Prostate gland (tissue), 2 donors: ENCODE results near the gene ABCA13. TPM values are rescaled to one million over a fixed set of nuclear protein-coding genes. Genes with fewer than 3 reads are reported as not detected.
"Not testable (repeated sequence)": the region's sequence is repeated elsewhere in the genome, so short reads cannot be mapped to it uniquely, and the experiment has no call there.

ENCODE experiments used
- DNase-seq: peaks from one replicate; pipeline ENCODE4 v3.0.0-alpha.2; 2019; ENCODE audit warnings: low spot score
- H3K27ac ChIP-seq, 2 donors: fragments of 200-600 bp; sonication (generic); 2 replicates each; pipeline ENCODE4 v1.5.1; 2017 to 2019
- H3K27me3 ChIP-seq: fragments of 200-600 bp; sonication (generic); replicated peaks from 2 replicates; pipeline ENCODE4 v1.5.1; 2019; ENCODE audit not compliant: insufficient read depth
- H3K36me3 ChIP-seq, 2 donors: fragments of 200-600 bp; sonication (generic); 1 replicate in 1 of 2; 2 replicates in 1 of 2; pipeline versions ENCODE4 v1.5.1 to v1.8.1; 2017 to 2019
- H3K4me1 ChIP-seq: fragments of 200-600 bp; sonication (generic); replicated peaks from 2 replicates; pipeline ENCODE4 v1.5.1; 2019
- H3K4me3 ChIP-seq, 2 donors: fragments of 200-600 bp; sonication (generic); 2 replicates each; pipeline ENCODE4 v1.5.1; 2017 to 2019
- H3K9me3 ChIP-seq: fragments of 200-600 bp; sonication (generic); 2 replicates; pipeline ENCODE4 v1.5.1; 2017
- POLR2A ChIP-seq: fragments of 450-650 bp; IDR thresholded peaks from one replicate; pipeline ENCODE4 v1.6.1; 2016; ENCODE audit warnings: antibody characterized with exemption, mild to moderate bottlenecking
- POLR2AphosphoS5 ChIP-seq: sonication (generic); formaldehyde crosslinking; IDR thresholded peaks from one replicate; pipeline ENCODE4 v1.6.1; 2017; ENCODE audit warnings: antibody characterized with exemption
- WGBS: methylation state at CpG from one replicate; pipeline ENCODE4 v1.1.5; 2018; 5-methylcytosine and 5-hydroxymethylcytosine counted together
- intact Hi-C: fragments of 100-400 bp; cut with DNase I; formaldehyde crosslinking; loops from one replicate; pipeline ENCODE4 v1.14.2; 2022
- total RNA-seq, 2 donors: library from RNA; depleted of rRNA; stranded (reverse); fragments of >200 nt; gene quantifications; one replicate each; pipeline ENCODE4 v1.1.0, GENCODE V29; 2016
- TF ChIP-seq, protein P1 (sequence below), 4 experiments: fragments of 200-600 bp in 2 of 4; fragments of 450-650 bp in 2 of 4; sonication (generic) in 2 of 4; IDR thresholded peaks; 1 replicate in 3 of 4; 2 replicates in 1 of 4; pipeline ENCODE4 v1.5.1; 2016 to 2019; ENCODE audit warnings: antibody characterized with exemption in 4 of 4, mild to moderate bottlenecking in 2 of 4, moderate library complexity in 2 of 4

Gene ABCA13
- total RNA-seq, 2 donors from 2014 or later = 0.14 to 3.5 TPM

DNA sequence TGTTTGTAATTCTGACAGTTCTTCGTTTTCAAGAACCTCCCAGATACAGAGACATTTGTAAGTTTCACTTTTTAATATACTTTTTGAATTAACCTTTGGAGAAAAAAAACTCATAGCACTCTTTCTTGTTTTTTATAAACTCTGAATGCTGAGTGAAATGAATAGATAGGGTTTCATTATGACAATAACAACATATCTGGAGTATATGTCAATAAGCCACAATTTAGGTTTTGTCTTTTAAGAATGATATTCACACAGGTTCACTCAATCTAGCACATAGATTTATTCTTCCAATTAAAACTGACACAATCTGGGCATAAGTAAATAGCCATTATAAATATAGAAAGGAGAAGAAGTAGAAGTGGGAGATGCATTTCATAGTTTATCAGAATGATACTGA is 21.7 kb downstream of the ABCA13 start:
- Histone ChIP-seq H3K9me3 (no peaks in the 10 kb centered on the region), H3K27ac (no peak overlapping the region), H3K36me3 (no peaks in the 10 kb centered on the region), H3K4me3 (no peak overlapping the region), H3K4me1 (no peaks in the 10 kb centered on the region), H3K27me3 (no peaks in the 10 kb centered on the region)
- TF ChIP-seq POLR2A (no peak), POLR2AphosphoS5 (no peak)
- TF ChIP-seq, protein P1, sequence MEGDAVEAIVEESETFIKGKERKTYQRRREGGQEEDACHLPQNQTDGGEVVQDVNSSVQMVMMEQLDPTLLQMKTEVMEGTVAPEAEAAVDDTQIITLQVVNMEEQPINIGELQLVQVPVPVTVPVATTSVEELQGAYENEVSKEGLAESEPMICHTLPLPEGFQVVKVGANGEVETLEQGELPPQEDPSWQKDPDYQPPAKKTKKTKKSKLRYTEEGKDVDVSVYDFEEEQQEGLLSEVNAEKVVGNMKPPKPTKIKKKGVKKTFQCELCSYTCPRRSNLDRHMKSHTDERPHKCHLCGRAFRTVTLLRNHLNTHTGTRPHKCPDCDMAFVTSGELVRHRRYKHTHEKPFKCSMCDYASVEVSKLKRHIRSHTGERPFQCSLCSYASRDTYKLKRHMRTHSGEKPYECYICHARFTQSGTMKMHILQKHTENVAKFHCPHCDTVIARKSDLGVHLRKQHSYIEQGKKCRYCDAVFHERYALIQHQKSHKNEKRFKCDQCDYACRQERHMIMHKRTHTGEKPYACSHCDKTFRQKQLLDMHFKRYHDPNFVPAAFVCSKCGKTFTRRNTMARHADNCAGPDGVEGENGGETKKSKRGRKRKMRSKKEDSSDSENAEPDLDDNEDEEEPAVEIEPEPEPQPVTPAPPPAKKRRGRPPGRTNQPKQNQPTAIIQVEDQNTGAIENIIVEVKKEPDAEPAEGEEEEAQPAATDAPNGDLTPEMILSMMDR (IDR thresholded peaks at IDR 0.05) = no peak
- DNase-seq = no peak
- 84% methylated on average over 1 of the region's 1 CpG for WGBS
- intact Hi-C loops = no loop called here

DNA sequence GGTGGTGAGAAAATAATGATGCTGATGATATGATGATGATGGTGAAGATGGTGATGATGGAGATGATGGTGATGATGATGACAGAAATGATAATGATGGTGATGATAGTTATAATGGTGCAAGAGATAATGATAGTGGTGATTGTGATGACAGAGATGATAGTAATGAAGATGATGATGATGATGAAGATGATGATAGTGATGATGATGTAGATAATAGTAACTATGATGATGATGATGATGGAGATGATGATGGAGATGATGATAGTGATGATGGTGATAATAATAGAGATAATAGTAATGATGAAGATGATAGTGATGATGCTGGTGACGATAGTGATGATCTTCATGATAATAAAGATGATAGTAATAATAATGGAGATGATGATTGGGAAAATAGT is 22.2 kb downstream of the ABCA13 start:
- Histone ChIP-seq H3K27ac (no peak overlapping the region), H3K4me1 (no peaks in the 10 kb centered on the region), H3K27me3 (no peaks in the 10 kb centered on the region), H3K36me3 (no peaks in the 10 kb centered on the region), H3K9me3 (no peaks in the 10 kb centered on the region), H3K4me3 (no peak overlapping the region)
- WGBS = 0% methylated on average over 1 of the region's 1 CpG
- intact Hi-C loops = no loop called here
- TF ChIP-seq, protein P1 (IDR thresholded peaks at IDR 0.05) = no peak
- no peak for TF ChIP-seq POLR2AphosphoS5
- TF ChIP-seq POLR2A = no peak
- no peak for DNase-seq

DNA sequence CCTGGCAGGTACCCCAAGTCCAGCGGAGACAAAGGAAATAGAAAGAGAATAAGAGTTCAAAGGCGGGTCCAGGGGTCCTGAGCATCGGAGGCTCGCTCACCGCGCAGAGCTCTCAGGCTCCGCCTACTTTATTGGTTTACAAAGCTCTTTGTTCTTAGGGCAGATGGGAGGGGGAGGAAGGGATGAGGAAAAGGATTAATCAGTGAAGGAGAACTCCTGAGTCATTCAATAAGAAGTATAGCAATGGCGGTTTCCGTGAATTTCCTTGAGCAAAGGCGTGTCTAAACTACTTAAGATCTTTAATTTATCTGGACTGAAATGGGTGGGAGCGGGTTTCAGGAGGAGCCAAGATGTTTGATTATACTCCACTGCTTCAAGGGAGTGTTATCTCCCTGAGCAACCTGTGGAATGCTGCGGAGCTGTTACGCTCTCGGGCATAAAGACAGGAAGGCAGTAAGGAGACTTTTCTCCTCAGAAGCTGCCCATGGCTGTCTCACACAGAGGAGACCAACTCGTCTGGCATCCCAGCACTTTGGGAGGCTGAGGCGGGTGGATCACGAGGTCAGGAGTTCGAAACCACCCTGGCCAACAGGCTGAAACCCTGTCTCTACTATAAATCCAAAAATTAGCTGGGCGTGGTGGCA is 29.8 kb downstream of the ABCA13 start:
- H3K4me3 ChIP-seq, H3K36me3 ChIP-seq, intact Hi-C loops, H3K9me3 ChIP-seq, H3K27me3 ChIP-seq, H3K27ac ChIP-seq, DNase-seq, H3K4me1 ChIP-seq: not testable (repeated sequence)
- WGBS = 50% methylated on average over 19 of the region's 19 CpGs

DNA sequence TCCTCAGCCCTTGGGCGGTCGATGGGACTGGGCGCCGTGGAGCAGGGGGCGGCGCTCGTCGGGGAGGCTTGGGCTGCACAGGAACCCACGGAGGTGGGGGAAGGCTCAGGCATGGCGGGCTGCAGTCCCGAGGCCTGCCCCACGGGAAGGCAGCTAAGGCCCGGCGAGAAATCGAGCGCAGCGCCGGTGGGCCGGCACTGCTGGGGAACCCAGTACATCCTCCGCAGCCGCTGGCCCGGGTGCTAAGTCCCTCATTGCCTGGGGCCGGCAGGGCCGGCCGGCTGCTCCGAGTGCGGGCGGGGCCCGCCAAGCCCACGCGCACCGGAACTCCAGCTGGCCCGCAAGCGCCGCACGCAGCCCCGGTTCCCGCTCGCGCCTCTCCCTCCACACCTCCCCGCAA is 31.7 kb downstream of the ABCA13 start:
- WGBS = 94% methylated on average over 30 of the region's 41 CpGs
- H3K27me3 ChIP-seq, H3K4me3 ChIP-seq, intact Hi-C loops, H3K9me3 ChIP-seq, H3K36me3 ChIP-seq, H3K4me1 ChIP-seq, H3K27ac ChIP-seq, DNase-seq: not testable (repeated sequence)

DNA sequence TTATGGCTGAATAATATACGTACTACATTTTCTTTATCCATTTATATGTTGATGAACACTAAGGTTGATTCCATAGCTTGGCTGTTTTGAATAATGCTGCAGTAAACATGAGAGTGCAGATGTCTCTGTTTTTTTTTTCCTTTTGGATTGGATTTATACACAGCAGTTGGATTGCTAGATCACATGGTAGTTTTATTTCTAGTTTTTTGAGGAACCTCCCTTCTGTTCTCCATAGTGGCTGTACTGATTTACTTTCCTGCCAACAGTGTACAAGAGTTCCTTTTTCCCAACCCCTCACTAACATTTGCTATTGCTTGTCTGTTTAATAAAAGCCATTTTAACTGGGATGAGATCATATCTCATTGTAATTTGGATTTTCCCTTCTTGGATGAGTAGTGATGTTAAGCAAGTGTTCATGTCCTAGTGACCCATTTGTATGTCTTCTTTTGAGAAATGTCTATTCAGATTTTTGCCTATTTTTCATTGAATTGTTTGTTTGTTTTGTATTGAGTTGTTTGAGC is 36.0 kb downstream of the ABCA13 start:
- no peaks in the 10 kb centered on the region for H3K4me1 ChIP-seq
- 77% methylated on average over 1 of the region's 1 CpG for WGBS
- H3K9me3 ChIP-seq = no peaks in the 10 kb centered on the region
- H3K27ac ChIP-seq = no peak overlapping the region
- H3K27me3 ChIP-seq = no peaks in the 10 kb centered on the region
- H3K36me3 ChIP-seq = no peaks in the 10 kb centered on the region
- intact Hi-C loops = no loop called here
- DNase-seq = no peak
- no peak for TF ChIP-seq POLR2A
- TF ChIP-seq POLR2AphosphoS5 = no peak
- TF ChIP-seq, protein P1 (IDR thresholded peaks at IDR 0.05) = no peak
- no peak overlapping the region for H3K4me3 ChIP-seq

DNA sequence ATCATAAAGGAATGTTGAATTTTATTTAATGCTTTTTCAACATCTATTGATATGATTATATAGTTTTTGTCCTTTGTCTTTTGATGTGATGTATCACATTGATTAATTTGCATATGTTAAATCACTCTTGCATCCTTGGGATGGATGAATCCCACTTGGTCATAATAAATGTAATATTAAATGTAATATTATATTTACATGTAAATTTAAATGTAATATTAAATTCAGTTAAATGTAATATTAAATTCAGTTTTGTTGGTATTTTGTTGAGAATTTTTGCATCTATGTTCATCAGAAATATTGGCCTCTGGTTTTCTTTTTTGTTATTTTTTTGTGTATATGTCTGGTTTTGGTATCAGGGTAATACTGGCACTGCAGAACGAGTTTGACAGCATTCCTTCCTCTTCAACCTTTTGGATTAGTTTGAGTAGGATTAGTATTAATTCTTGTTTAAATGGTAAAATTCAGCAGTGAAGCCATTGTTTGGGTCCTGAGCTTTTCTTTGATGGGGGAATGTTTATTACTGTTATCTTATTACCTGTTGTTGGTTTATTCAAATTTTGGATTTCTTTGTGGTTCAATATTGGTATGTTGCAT is 37.8 kb downstream of the ABCA13 start:
- Histone ChIP-seq H3K9me3 (no peaks in the 10 kb centered on the region), H3K27me3 (no peaks in the 10 kb centered on the region), H3K4me1 (no peaks in the 10 kb centered on the region), H3K4me3 (no peak overlapping the region), H3K36me3 (no peaks in the 10 kb centered on the region), H3K27ac (no peak overlapping the region)
- 42% methylated on average over 1 of the region's 1 CpG for WGBS
- intact Hi-C loops = no loop called here
- TF ChIP-seq, protein P1 (IDR thresholded peaks at IDR 0.05) = no peak
- TF ChIP-seq POLR2AphosphoS5 = no peak
- TF ChIP-seq POLR2A = no peak
- no peak for DNase-seq
